Neural cell (in vitro differentiated cells): Measurements from ENCODE around the gene SETD1A. TPM values are rescaled to one million over a fixed set of nuclear protein-coding genes. Genes with fewer than 3 reads are reported as not detected.

Experiments used
- H2AFZ ChIP-seq: fragments of 200-600, 300-800 bp; sonication (generic), shearing (Covaris generic); 2 replicates; pipeline ENCODE4 v1.6.0; 2014; ENCODE audit warnings: low read depth, mild to moderate bottlenecking, antibody characterized with exemption, low read length, moderate library complexity
- H3F3A ChIP-seq: fragments of 200-600 bp; shearing (Covaris generic); 2 replicates; pipeline ENCODE4 v1.6.1; 2016; ENCODE audit warnings: mild to moderate bottlenecking, moderate library complexity, mixed read lengths, antibody characterized with exemption, low read length; ENCODE audit not compliant: insufficient read depth, poor library complexity, severe bottlenecking
- H3K27ac ChIP-seq: fragments of 200-600, 300-800 bp; sonication (generic), shearing (Covaris generic); 2 replicates; pipeline ENCODE4 v1.5.1; 2014; ENCODE audit warnings: mild to moderate bottlenecking, low read length, moderate library complexity
- H3K27me3 ChIP-seq: fragments of 300-800, 200-600 bp; sonication (generic), shearing (Covaris generic); 2 replicates; pipeline ENCODE4 v1.6.0; 2014; ENCODE audit warnings: mild to moderate bottlenecking, low read depth, low read length, moderate library complexity; ENCODE audit not compliant: insufficient read depth
- H3K36me3 ChIP-seq: fragments of 300-800, 200-600 bp; sonication (generic), shearing (Covaris generic); 2 replicates; pipeline ENCODE4 v1.5.1; 2014; ENCODE audit warnings: mild to moderate bottlenecking, antibody characterized with exemption, low read length, moderate library complexity; ENCODE audit not compliant: insufficient read depth
- H3K4me2 ChIP-seq: fragments of 300-800, 200-600 bp; sonication (generic), shearing (Covaris generic); 2 replicates; pipeline ENCODE4 v1.6.0; 2014; ENCODE audit warnings: mild to moderate bottlenecking, low read length
- H3K4me3 ChIP-seq: fragments of 300-800, 200-600 bp; sonication (generic), shearing (Covaris generic); 2 replicates; pipeline ENCODE4 v1.5.1; 2014; ENCODE audit warnings: mild to moderate bottlenecking, low read length, moderate library complexity
- H3K79me2 ChIP-seq: fragments of 200-600 bp; shearing (Covaris generic); replicated peaks from 2 replicates; pipeline ENCODE4 v1.6.0; 2014; ENCODE audit warnings: mild to moderate bottlenecking, low read length, moderate library complexity; ENCODE audit not compliant: insufficient read depth
- H3K9ac ChIP-seq: fragments of 300-800, 200-600 bp; sonication (generic), shearing (Covaris generic); 2 replicates; pipeline ENCODE4 v1.6.1; 2016; ENCODE audit warnings: mild to moderate bottlenecking, low read length, mixed read lengths
- H3K9me2 ChIP-seq: fragments of 200-600 bp; shearing (Covaris generic); 2 replicates; pipeline ENCODE4 v1.6.1; 2016; ENCODE audit warnings: mild to moderate bottlenecking, low read length, mixed read lengths; ENCODE audit not compliant: insufficient read depth
- H3K9me3 ChIP-seq: fragments of 200-600, 300-800 bp; sonication (generic), shearing (Covaris generic); 2 replicates; pipeline ENCODE4 v1.6.1; 2016; ENCODE audit warnings: mild to moderate bottlenecking, mixed run types, low read length, moderate library complexity, mixed read lengths
- H4K20me1 ChIP-seq: fragments of 200-600 bp; shearing (Covaris generic); 2 replicates; pipeline ENCODE4 v1.6.1; 2016; ENCODE audit warnings: mild to moderate bottlenecking, mixed run types; ENCODE audit not compliant: insufficient read depth
- CTCF ChIP-seq: fragments of 450-650 bp; IDR thresholded peaks from 2 replicates; pipeline ENCODE4 v1.5.1; 2014; ENCODE audit warnings: antibody characterized with exemption, mild to moderate bottlenecking, moderate library complexity; ENCODE audit not compliant: poor library complexity, severe bottlenecking
- EP300 ChIP-seq: fragments of 450-650 bp; conservative IDR thresholded peaks from 2 replicates; pipeline ENCODE4 v1.6.1; 2014; ENCODE audit warnings: antibody characterized with exemption, mild to moderate bottlenecking, moderate library complexity; ENCODE audit not compliant: poor library complexity, severe bottlenecking
- EZH2 ChIP-seq: fragments of 200-600, 300-800 bp; shearing (Covaris generic), sonication (generic); IDR thresholded peaks from 2 replicates; pipeline ENCODE4 v1.6.1; 2014; ENCODE audit warnings: antibody characterized with exemption, low read length, borderline replicate concordance, mild to moderate bottlenecking; ENCODE audit not compliant: insufficient read depth, poor library complexity, severe bottlenecking
- MXI1 ChIP-seq: fragments of 450-650 bp; conservative IDR thresholded peaks from 2 replicates; pipeline ENCODE4 v1.6.1; 2014; ENCODE audit warnings: antibody characterized with exemption, mild to moderate bottlenecking; ENCODE audit not compliant: poor library complexity, severe bottlenecking
- POLR2AphosphoS5 ChIP-seq: IDR thresholded peaks from 2 replicates; pipeline ENCODE4 v1.6.1; 2012
- RAD21 ChIP-seq: fragments of 450-650 bp; conservative IDR thresholded peaks from 2 replicates; pipeline ENCODE4 v1.6.1; 2014; ENCODE audit warnings: antibody characterized with exemption, mild to moderate bottlenecking, moderate library complexity
- REST ChIP-seq: IDR thresholded peaks from 2 replicates; pipeline ENCODE4 v1.6.1; 2012; ENCODE audit warnings: borderline replicate concordance
- SMC3 ChIP-seq: fragments of 450-650 bp; conservative IDR thresholded peaks from 2 replicates; pipeline ENCODE4 v1.6.1; 2014; ENCODE audit warnings: antibody characterized with exemption, mild to moderate bottlenecking, moderate library complexity; ENCODE audit not compliant: poor library complexity
- TAF1 ChIP-seq: IDR thresholded peaks from 2 replicates; pipeline ENCODE4 v1.6.1; 2012; ENCODE audit warnings: low read depth
- polyA plus RNA-seq: library from polyadenylated mRNA; depleted of rRNA; stranded (reverse); fragments of >200 nt; gene quantifications from 2 replicates; pipeline ENCODE4 v1.2.3, GENCODE V29; 2014

SETD1A gene
- polyA plus RNA-seq, 1 donor from 2014 or later, result 1.4 TPM

GRCh38 chr16:30963925-30964511 lies 6.5 kb downstream of the SETD1A start:
- Histone ChIP-seq H3K9me2 (no peaks in the 10 kb centered on the region), H3K27me3 (no peaks in the 10 kb centered on the region), H4K20me1 (no peaks in the 10 kb centered on the region), H3K9ac (no peak overlapping the region), H3K4me2 (no peak overlapping the region), H3K79me2 (peaks cover 7% of the 10 kb centered on the region), H3F3A (no peaks in the 10 kb centered on the region), H3K9me3 (no peaks in the 10 kb centered on the region), H2AFZ (no peak overlapping the region), H3K27ac (no peak overlapping the region), H3K4me3 (no peak overlapping the region), H3K36me3 (no peaks in the 10 kb centered on the region)
- TF ChIP-seq REST (no peak), EP300 (no peak), RAD21 (no peak), CTCF (no peak)

GRCh38 chr16:30964574-30965226 lies 7.1 kb downstream of the SETD1A start:
- Histone ChIP-seq H2AFZ (no peak overlapping the region), H3K9me2 (no peaks in the 10 kb centered on the region), H3K79me2 (peaks cover 2% of the 10 kb centered on the region), H4K20me1 (no peaks in the 10 kb centered on the region), H3K9me3 (no peaks in the 10 kb centered on the region), H3K4me2 (no peak overlapping the region), H3K4me3 (no peak overlapping the region), H3K36me3 (no peaks in the 10 kb centered on the region), H3K27ac (no peak overlapping the region), H3F3A (no peaks in the 10 kb centered on the region), H3K9ac (no peak overlapping the region), H3K27me3 (no peaks in the 10 kb centered on the region)
- TF ChIP-seq SMC3, result no peak
- no peak for TF ChIP-seq POLR2AphosphoS5
- TF ChIP-seq TAF1, result no peak
- TF ChIP-seq RAD21, result no peak
- no peak for TF ChIP-seq EZH2
- no peak for TF ChIP-seq MXI1
- no peak for TF ChIP-seq EP300
- no peak for TF ChIP-seq CTCF
- no peak for TF ChIP-seq REST
